ENCODE results near the gene TTC39A.

DNA sequence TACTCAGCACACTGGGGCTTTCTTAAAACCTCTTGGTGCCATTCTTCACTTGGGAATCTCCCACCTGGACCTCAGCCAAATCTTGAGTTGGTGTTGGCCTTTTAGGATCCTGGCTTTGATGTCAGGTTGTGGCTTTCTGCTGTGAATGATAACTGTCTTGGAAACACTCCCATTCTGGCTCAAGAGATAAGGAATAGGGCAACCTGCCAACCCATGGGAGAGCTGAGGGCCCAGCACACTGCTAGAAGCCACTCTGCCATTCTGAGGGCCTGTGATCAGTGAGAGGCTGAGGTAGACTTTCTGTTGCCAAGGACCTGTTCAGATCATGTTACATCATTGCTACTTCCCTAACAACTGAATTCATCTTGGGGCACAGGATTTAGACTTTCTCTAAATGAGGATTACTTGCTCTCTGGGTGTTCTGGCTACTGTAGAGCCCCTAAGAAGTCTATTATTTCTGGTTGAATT, 45.8 kb downstream of the TTC39A start:
- TF ChIP-seq POLR2AphosphoS5 (IDR thresholded peaks at IDR 0.05; ENCODE audit: low read depth, low read length) (no peak), TCF7L2 (IDR thresholded peaks at IDR 0.05; ENCODE audit: low read depth, low read length) (no peak), SIN3A (IDR thresholded peaks at IDR 0.05; ENCODE audit: borderline replicate concordance, insufficient read depth, low read depth, low read length) (no peak)
- TF ChIP-seq, protein P1, sequence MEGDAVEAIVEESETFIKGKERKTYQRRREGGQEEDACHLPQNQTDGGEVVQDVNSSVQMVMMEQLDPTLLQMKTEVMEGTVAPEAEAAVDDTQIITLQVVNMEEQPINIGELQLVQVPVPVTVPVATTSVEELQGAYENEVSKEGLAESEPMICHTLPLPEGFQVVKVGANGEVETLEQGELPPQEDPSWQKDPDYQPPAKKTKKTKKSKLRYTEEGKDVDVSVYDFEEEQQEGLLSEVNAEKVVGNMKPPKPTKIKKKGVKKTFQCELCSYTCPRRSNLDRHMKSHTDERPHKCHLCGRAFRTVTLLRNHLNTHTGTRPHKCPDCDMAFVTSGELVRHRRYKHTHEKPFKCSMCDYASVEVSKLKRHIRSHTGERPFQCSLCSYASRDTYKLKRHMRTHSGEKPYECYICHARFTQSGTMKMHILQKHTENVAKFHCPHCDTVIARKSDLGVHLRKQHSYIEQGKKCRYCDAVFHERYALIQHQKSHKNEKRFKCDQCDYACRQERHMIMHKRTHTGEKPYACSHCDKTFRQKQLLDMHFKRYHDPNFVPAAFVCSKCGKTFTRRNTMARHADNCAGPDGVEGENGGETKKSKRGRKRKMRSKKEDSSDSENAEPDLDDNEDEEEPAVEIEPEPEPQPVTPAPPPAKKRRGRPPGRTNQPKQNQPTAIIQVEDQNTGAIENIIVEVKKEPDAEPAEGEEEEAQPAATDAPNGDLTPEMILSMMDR (IDR thresholded peaks at IDR 0.05), result no peak

Measured in Panc1 (cell line).